H9 (cell line): ENCODE measurements around the gene SERPINB4. TPM values are rescaled to one million over a fixed set of nuclear protein-coding genes. Genes with fewer than 3 reads are reported as not detected.

Experiments
- DNase-seq: peaks from one replicate; pipeline ENCODE4 v3.0.0-alpha.2; 2017
- H2AFZ ChIP-seq: one replicate; pipeline ENCODE4 v1.6.1; 2013; ENCODE audit warnings: mild to moderate bottlenecking, low read length, control low read depth, moderate library complexity
- H2AK5ac ChIP-seq: 2 replicates; pipeline ENCODE4 v1.6.1; 2013; ENCODE audit warnings: low read length, control low read depth, mixed read lengths; ENCODE audit not compliant: insufficient read length
- H2BK120ac ChIP-seq: one replicate; pipeline ENCODE4 v1.6.1; 2013; ENCODE audit warnings: low read depth, mild to moderate bottlenecking, low read length, control low read depth, inconsistent platforms; ENCODE audit not compliant: poor library complexity, severe bottlenecking
- H2BK12ac ChIP-seq: 2 replicates; pipeline ENCODE4 v1.6.1; 2013; ENCODE audit warnings: low read length, control low read depth, mixed read lengths, low read depth; ENCODE audit not compliant: insufficient read length
- H2BK15ac ChIP-seq: 2 replicates; pipeline ENCODE4 v1.6.1; 2013; ENCODE audit warnings: low read depth, low read length, control low read depth
- H2BK20ac ChIP-seq: one replicate; pipeline ENCODE4 v1.6.1; 2013; ENCODE audit warnings: low read depth, mild to moderate bottlenecking, low read length, control low read depth, inconsistent platforms; ENCODE audit not compliant: poor library complexity, severe bottlenecking
- H2BK5ac ChIP-seq: 2 replicates; pipeline ENCODE4 v1.6.1; 2013; ENCODE audit warnings: low read length, control low read depth, mixed read lengths; ENCODE audit not compliant: insufficient read length
- H3K14ac ChIP-seq: 2 replicates; pipeline ENCODE4 v1.6.1; 2013; ENCODE audit warnings: low read length, control low read depth; ENCODE audit not compliant: insufficient read depth
- H3K18ac ChIP-seq: 2 replicates; pipeline ENCODE4 v1.6.1; 2013; ENCODE audit warnings: low read depth, mild to moderate bottlenecking, mixed read lengths, low read length, control low read depth; ENCODE audit not compliant: insufficient read length
- H3K23ac ChIP-seq: 2 replicates; pipeline ENCODE4 v1.6.1; 2013; ENCODE audit warnings: low read length, control low read depth, mixed read lengths, low read depth; ENCODE audit not compliant: insufficient read length
- H3K23me2 ChIP-seq: 2 replicates; pipeline ENCODE4 v1.6.1; 2013; ENCODE audit warnings: low read depth, mild to moderate bottlenecking, mixed read lengths, low read length, control low read depth; ENCODE audit not compliant: insufficient read length, poor library complexity, severe bottlenecking
- H3K27ac ChIP-seq: 2 replicates; pipeline ENCODE4 v1.5.1; 2013; ENCODE audit warnings: low read length, control low read depth, mixed read lengths, low read depth; ENCODE audit not compliant: insufficient read length
- H3K27me3 ChIP-seq: 2 replicates; pipeline ENCODE4 v1.6.1; 2013; ENCODE audit warnings: low read length, control low read depth, inconsistent platforms; ENCODE audit not compliant: insufficient read depth
- H3K4ac ChIP-seq: 2 replicates; pipeline ENCODE4 v1.6.1; 2013; ENCODE audit warnings: low read depth, mild to moderate bottlenecking, control low read depth, inconsistent platforms, low read length, moderate library complexity
- H3K4me1 ChIP-seq: 2 replicates; pipeline ENCODE4 v1.6.1; 2013; ENCODE audit warnings: low read length, control low read depth, inconsistent platforms; ENCODE audit not compliant: insufficient read depth
- H3K4me2 ChIP-seq: 2 replicates; pipeline ENCODE4 v1.6.1; 2013; ENCODE audit warnings: low read length, control low read depth, mixed read lengths; ENCODE audit not compliant: insufficient read length, insufficient read depth
- H3K56ac ChIP-seq: 2 replicates; pipeline ENCODE4 v1.6.1; 2013; ENCODE audit warnings: low read depth, mild to moderate bottlenecking, mixed read lengths, low read length, control low read depth; ENCODE audit not compliant: insufficient read length
- H3K79me1 ChIP-seq: 2 replicates; pipeline ENCODE4 v1.6.1; 2013; ENCODE audit warnings: low read depth, mild to moderate bottlenecking, moderate library complexity, low read length, control low read depth, inconsistent platforms; ENCODE audit not compliant: insufficient read depth, poor library complexity, severe bottlenecking
- H3K79me2 ChIP-seq: 2 replicates; pipeline ENCODE4 v1.6.1; 2013; ENCODE audit warnings: low read length, control low read depth, inconsistent platforms; ENCODE audit not compliant: insufficient read depth
- H3K9ac ChIP-seq: 2 replicates; pipeline ENCODE4 v1.6.1; 2013; ENCODE audit warnings: low read length, control low read depth, mixed read lengths; ENCODE audit not compliant: insufficient read length; ENCODE audit errors: extremely low read depth
- H3K9me3 ChIP-seq: one replicate; pipeline ENCODE4 v1.6.1; 2013; ENCODE audit warnings: low read depth, low read length, inconsistent platforms; ENCODE audit not compliant: control insufficient read depth
- H3T11ph ChIP-seq: one replicate; pipeline ENCODE4 v1.6.1; 2013; ENCODE audit warnings: mild to moderate bottlenecking, low read length, control low read depth, inconsistent platforms
- H4K20me1 ChIP-seq: one replicate; pipeline ENCODE4 v1.6.1; 2013; ENCODE audit not compliant: control insufficient read depth, insufficient read length, insufficient read depth
- H4K5ac ChIP-seq: 2 replicates; pipeline ENCODE4 v1.6.1; 2013; ENCODE audit warnings: low read depth, mild to moderate bottlenecking, mixed read lengths, low read length, control low read depth; ENCODE audit not compliant: insufficient read length
- H4K8ac ChIP-seq: replicated peaks from 2 replicates; pipeline ENCODE4 v1.6.1; 2013; ENCODE audit warnings: low read length, control low read depth, mixed read lengths, low read depth; ENCODE audit not compliant: insufficient read length
- H4K91ac ChIP-seq: 2 replicates; pipeline ENCODE4 v1.6.1; 2013; ENCODE audit warnings: low read depth, mild to moderate bottlenecking, moderate library complexity, mixed read lengths, low read length, control low read depth; ENCODE audit not compliant: insufficient read length
- H3K27ac Mint-ChIP-seq, 3 experiments: 2 replicates in 2 of 3; 3 replicates in 1 of 3; pipeline ENCODE4 v1.8.0; 2020 to 2021; ENCODE audit warnings: mixed read lengths in 3 of 3, mild to moderate bottlenecking in 1 of 3, moderate library complexity in 1 of 3
- H3K27me3 Mint-ChIP-seq: 2 replicates; pipeline ENCODE4 v1.8.0; 2021; ENCODE audit warnings: low read depth, mild to moderate bottlenecking, moderate library complexity, mixed read lengths
- H3K36me3 Mint-ChIP-seq, 3 experiments: 2 replicates in 2 of 3; 3 replicates in 1 of 3; pipeline ENCODE4 v1.8.0; 2020 to 2021; ENCODE audit warnings: low read depth in 3 of 3, mixed read lengths in 3 of 3; ENCODE audit not compliant: insufficient read depth in 1 of 3
- H3K4me1 Mint-ChIP-seq, 2 experiments: 2 replicates each; pipeline ENCODE4 v1.8.0; 2020; ENCODE audit warnings: mixed read lengths in 2 of 2
- H3K4me3 Mint-ChIP-seq, 2 experiments: 2 replicates in 1 of 2; 3 replicates in 1 of 2; pipeline ENCODE4 v1.8.0; 2020 to 2021; ENCODE audit warnings: mild to moderate bottlenecking in 2 of 2, mixed read lengths in 2 of 2, moderate library complexity in 1 of 2
- H3K9me3 Mint-ChIP-seq, 2 experiments: 2 replicates in 1 of 2; 3 replicates in 1 of 2; pipeline ENCODE4 v1.8.0; 2020; ENCODE audit warnings: mild to moderate bottlenecking in 2 of 2, mixed read lengths in 2 of 2, moderate library complexity in 1 of 2
- WGBS: extraction: QIAGEN DNeasy Blood & Tissue Kit; methylation state at CpG from one replicate; pipeline ENCODE4 v1.1.7; 2013; ENCODE audit warnings: missing lambda C conversion rate, low lambda C conversion rate, mixed read lengths; ENCODE audit not compliant: insufficient read length; ENCODE audit errors: extremely low coverage; 5-methylcytosine and 5-hydroxymethylcytosine counted together
- total RNA-seq: library from RNA; stranded (reverse); gene quantifications from 2 replicates; pipeline ENCODE4 v1.2.1, GENCODE V29; 2021
- TF ChIP-seq, protein P1 (sequence below): fragments of 200-600 bp; sonication (generic); conservative IDR thresholded peaks from 3 replicates; pipeline ENCODE4 v1.8.0; 2021; ENCODE audit warnings: antibody characterized with exemption, mild to moderate bottlenecking

The SERPINB4 gene
- total RNA-seq, 1 experiment from 2014 or later, result 4.1 TPM

DNA sequence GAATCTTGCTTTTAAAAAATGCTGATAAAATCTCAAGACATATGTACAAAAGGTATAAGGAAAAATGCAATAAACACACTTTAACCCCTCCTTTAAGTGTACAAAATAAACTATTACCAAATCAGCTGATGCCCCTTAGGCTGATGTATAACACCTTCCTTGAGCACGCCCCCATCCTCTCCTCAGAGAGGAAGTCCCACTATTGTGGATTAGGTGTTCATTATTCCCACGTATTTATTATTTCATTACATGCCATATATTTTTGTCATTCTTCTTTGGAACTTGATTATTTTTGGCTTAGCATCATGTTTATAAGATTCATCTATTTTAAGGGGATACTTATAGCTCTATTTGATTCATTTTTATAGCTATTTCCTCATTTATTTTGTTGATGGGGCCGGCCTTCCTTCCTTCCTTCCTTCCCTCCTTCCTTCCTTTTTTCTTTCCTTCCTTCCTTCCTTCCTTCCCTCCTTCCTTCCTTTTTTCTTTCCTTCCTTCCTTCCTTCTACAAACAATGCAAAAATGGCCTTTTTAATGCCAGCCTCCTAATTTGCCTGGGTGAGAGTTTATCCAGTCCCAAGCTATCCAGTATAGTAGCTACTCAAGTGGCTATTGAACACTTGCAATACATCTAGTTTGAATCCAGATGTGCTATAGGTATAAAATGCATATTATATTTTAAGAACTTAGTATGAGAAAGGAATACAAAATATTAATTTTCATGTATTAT, 52.9 kb downstream of the SERPINB4 start:
- no peak overlapping the region for H2BK5ac ChIP-seq
- no peak overlapping the region for H2BK120ac ChIP-seq
- H3K79me2 ChIP-seq, result no peaks in the 10 kb centered on the region
- H3K23ac ChIP-seq, result no peak overlapping the region
- no peak overlapping the region for H3K4ac ChIP-seq
- H3K14ac ChIP-seq, result no peak overlapping the region
- H3K18ac ChIP-seq, result no peak overlapping the region
- H3K4me2 ChIP-seq, result no peak overlapping the region
- no peak overlapping the region for H4K91ac ChIP-seq
- H3K23me2 ChIP-seq, result no peaks in the 10 kb centered on the region
- TF ChIP-seq, protein P1, sequence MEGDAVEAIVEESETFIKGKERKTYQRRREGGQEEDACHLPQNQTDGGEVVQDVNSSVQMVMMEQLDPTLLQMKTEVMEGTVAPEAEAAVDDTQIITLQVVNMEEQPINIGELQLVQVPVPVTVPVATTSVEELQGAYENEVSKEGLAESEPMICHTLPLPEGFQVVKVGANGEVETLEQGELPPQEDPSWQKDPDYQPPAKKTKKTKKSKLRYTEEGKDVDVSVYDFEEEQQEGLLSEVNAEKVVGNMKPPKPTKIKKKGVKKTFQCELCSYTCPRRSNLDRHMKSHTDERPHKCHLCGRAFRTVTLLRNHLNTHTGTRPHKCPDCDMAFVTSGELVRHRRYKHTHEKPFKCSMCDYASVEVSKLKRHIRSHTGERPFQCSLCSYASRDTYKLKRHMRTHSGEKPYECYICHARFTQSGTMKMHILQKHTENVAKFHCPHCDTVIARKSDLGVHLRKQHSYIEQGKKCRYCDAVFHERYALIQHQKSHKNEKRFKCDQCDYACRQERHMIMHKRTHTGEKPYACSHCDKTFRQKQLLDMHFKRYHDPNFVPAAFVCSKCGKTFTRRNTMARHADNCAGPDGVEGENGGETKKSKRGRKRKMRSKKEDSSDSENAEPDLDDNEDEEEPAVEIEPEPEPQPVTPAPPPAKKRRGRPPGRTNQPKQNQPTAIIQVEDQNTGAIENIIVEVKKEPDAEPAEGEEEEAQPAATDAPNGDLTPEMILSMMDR, result no peak
- H3K27ac ChIP-seq, result no peak overlapping the region
- H2BK12ac ChIP-seq, result no peak overlapping the region
- no peak overlapping the region for H2BK15ac ChIP-seq
- no peak for DNase-seq
- no peak overlapping the region for H2AK5ac ChIP-seq
- H3K4me1 Mint-ChIP-seq, result peaks cover 4 to 7% of the 10 kb centered on the region in 2 experiments; a peak in 3 of 4 replicates
- no peaks in the 10 kb centered on the region for H3K9me3 ChIP-seq
- no peaks in the 10 kb centered on the region for H4K20me1 ChIP-seq
- no peaks in the 10 kb centered on the region for H3K4me1 ChIP-seq
- no peak overlapping the region for H2BK20ac ChIP-seq
- no peak overlapping the region for H3K9ac ChIP-seq
- H3K27me3 Mint-ChIP-seq, result no peaks in the 10 kb centered on the region; the same call in 1 of the 2 replicates
- no peaks in the 10 kb centered on the region for H3K27me3 ChIP-seq
- no peak overlapping the region for H4K8ac ChIP-seq
- H3K79me1 ChIP-seq, result no peaks in the 10 kb centered on the region
- no peak overlapping the region for H3K4me3 Mint-ChIP-seq
- WGBS, result no CpG with 5 or more reads among the region's 3 CpGs
- H3K56ac ChIP-seq, result no peak overlapping the region
- no peak overlapping the region for H2AFZ ChIP-seq
- no peak overlapping the region for H3K27ac Mint-ChIP-seq
- no peaks in the 10 kb centered on the region for H3K9me3 Mint-ChIP-seq
- H3K36me3 Mint-ChIP-seq, result no peaks in the 10 kb centered on the region
- H3T11ph ChIP-seq, result no peak overlapping the region
- H4K5ac ChIP-seq, result no peak overlapping the region
